ENCODE data around the gene LAMP2. TPM values are rescaled to one million over a fixed set of nuclear protein-coding genes. Genes with fewer than 3 reads are reported as not detected.
"Not testable (repeated sequence)": the region's sequence is repeated elsewhere in the genome, so short reads cannot be mapped to it uniquely, and the experiment has no call there.

Gene LAMP2
- total and polyA plus RNA-seq, 9 of the 15 experiments (the other 6 are each of a cell fraction or from before 2014, with no cell fraction given) = 22.3 to 77.7 (median 48.6) TPM

GRCh38 chrX:120499301-120500072 lies 30.4 kb upstream of the LAMP2 start (continued):
- TF ChIP-seq MAX (CRISPR knock-in tag; IDR thresholded peaks at IDR 0.05) (no peak), SREBF1 (IDR thresholded peaks at IDR 0.05; ENCODE audit: borderline replicate concordance, low read depth, low read length) (no peak), DEAF1 (CRISPR knock-in tag; IDR thresholded peaks at IDR 0.05) (no peak), IRF9 (tag; IDR thresholded peaks at IDR 0.05) (no peak)

- WGBS (ENCODE audit: insufficient coverage, low coverage, missing lambda C conversion rate) = 100% methylated on average over 1 of the region's 2 CpGs
- ATAC-seq; H3K79me2 ChIP-seq (ENCODE audit: control insufficient read depth, insufficient read depth, low read length); H3K27me3 ChIP-seq (ENCODE audit: control insufficient read depth in 2 of 2, insufficient read depth in 2 of 2, low read length in 2 of 2); in situ Hi-C loops (cut with MboI); CTCF ChIA-PET (ENCODE audit: low intra/inter-chr PET ratio); H3K27ac ChIP-seq (ENCODE audit: extremely low read depth, low read depth, low read length); H3K36me3 ChIP-seq (ENCODE audit: control insufficient read depth, insufficient read depth, low read length); H2AFZ ChIP-seq (ENCODE audit: low read depth, low read length); intact Hi-C loops (cut with micrococcal nuclease); FAIRE-seq; POLR2A ChIA-PET; H3K9me1 ChIP-seq (ENCODE audit: control insufficient read depth, insufficient read depth, low read length); BruUV-seq (replicated peaks); H3K9ac ChIP-seq (ENCODE audit: insufficient read depth in 1 of 2, low read depth in 2 of 2, low read length in 2 of 2); DNase-seq (ENCODE audit: extremely low read depth in 1 of 4, low spot score in 3 of 4); H3K4me2 ChIP-seq (ENCODE audit: insufficient read depth, low read length); H4K20me1 ChIP-seq (replicated peaks; ENCODE audit: control insufficient read depth, insufficient read depth, low read length); H3K9me3 ChIP-seq (replicated peaks; ENCODE audit: control insufficient read depth, insufficient read depth, low read depth, low read length); H3K4me3 ChIP-seq: not testable (repeated sequence)
- peaks cover 20 to 24% of the 10 kb centered on the region in 2 experiments; a peak in 4 of 5 replicates for H3K4me1 ChIP-seq (replicated peaks in 1 of 2; ENCODE audit: control insufficient read depth in 2 of 2, insufficient read depth in 2 of 2, low read length in 2 of 2)
- TF ChIP-seq ZNF146 (CRISPR knock-in tag; IDR thresholded peaks at IDR 0.05; ENCODE audit: unreplicated experiment) (peak; percentile 79), KDM1A (IDR thresholded peaks at IDR 0.05) (0 out of 4 replicates have a peak, but pooled peaks of 1 of the 2 experiments have one; percentile 18)
These were observed 21.0 kb upstream of the LAMP2 start for GRCh38 chrX:120490119-120490518.

Data from K562 (cell line).